GM12878 (cell line): Measurements from ENCODE around the gene TCHP. TPM values are rescaled to one million over a fixed set of nuclear protein-coding genes. Genes with fewer than 3 reads are reported as not detected.

Experiments used
- BACH1 ChIP-seq: fragments of 450-650 bp; IDR thresholded peaks from 2 replicates; pipeline ENCODE4 v1.6.1; 2017; ENCODE audit warnings: mild to moderate bottlenecking, borderline replicate concordance
- BCLAF1 ChIP-seq: fragments of 450-650 bp; IDR thresholded peaks from 2 replicates; pipeline ENCODE4 v1.6.1; 2017; ENCODE audit warnings: antibody characterized with exemption, mild to moderate bottlenecking, moderate library complexity
- BRCA1 ChIP-seq: IDR thresholded peaks from 2 replicates; pipeline ENCODE4 v1.6.1; 2011; ENCODE audit warnings: low read depth, low read length, improper control_type of control experiment
- CREM ChIP-seq: IDR thresholded peaks from 2 replicates; pipeline ENCODE4 v1.6.1; 2014; ENCODE audit warnings: antibody characterized with exemption, low read depth
- EZH2 ChIP-seq: IDR thresholded peaks from 2 replicates; pipeline ENCODE4 v1.6.1; 2012; ENCODE audit warnings: low read depth, mild to moderate bottlenecking, control low read depth, inconsistent platforms, low read length, borderline replicate concordance; ENCODE audit not compliant: control insufficient read depth
- FOS ChIP-seq: IDR thresholded peaks from 3 replicates; pipeline ENCODE4 v1.6.1; 2011; ENCODE audit warnings: borderline replicate concordance; ENCODE audit not compliant: insufficient read length; ENCODE audit errors: extremely low read depth
- FOXM1 ChIP-seq: IDR thresholded peaks from 2 replicates; pipeline ENCODE4 v1.6.1; 2012; ENCODE audit warnings: low read depth, mild to moderate bottlenecking, inconsistent platforms, low read length, moderate library complexity
- HCFC1 ChIP-seq: fragments of 150-350 bp; IDR thresholded peaks from 2 replicates; pipeline ENCODE4 v1.6.1; 2014; ENCODE audit warnings: low read length
- IRF4 ChIP-seq: IDR thresholded peaks from 2 replicates; pipeline ENCODE4 v1.6.1; 2011; ENCODE audit warnings: low read depth, low read length
- KAT2A ChIP-seq: conservative IDR thresholded peaks from 2 replicates; pipeline ENCODE4 v1.6.1; 2011; ENCODE audit warnings: low read depth, low read length; ENCODE audit not compliant: control insufficient read depth
- KLF5 ChIP-seq: fragments of 450-650 bp; IDR thresholded peaks from 2 replicates; pipeline ENCODE4 v1.6.1; 2014; ENCODE audit warnings: mild to moderate bottlenecking; ENCODE audit not compliant: partially characterized antibody
- NBN ChIP-seq: fragments of 450-650 bp; IDR thresholded peaks from 2 replicates; pipeline ENCODE4 v1.6.1; 2016
- NFXL1 ChIP-seq: fragments of 450-650 bp; IDR thresholded peaks from 2 replicates; pipeline ENCODE4 v1.6.1; 2017; ENCODE audit warnings: antibody characterized with exemption, mild to moderate bottlenecking, borderline replicate concordance
- NFYA ChIP-seq: IDR thresholded peaks from 2 replicates; pipeline ENCODE4 v1.6.1; 2011; ENCODE audit warnings: low read depth, mild to moderate bottlenecking, low read length, improper control_type of control experiment, borderline replicate concordance
- RELA ChIP-seq: fragments of 450-650 bp; IDR thresholded peaks from 2 replicates; pipeline ENCODE4 v1.8.0; 2014; ENCODE audit warnings: borderline replicate concordance; ENCODE audit not compliant: partially characterized antibody
- REST ChIP-seq: IDR thresholded peaks from 2 replicates; pipeline ENCODE4 v1.6.1; 2012; ENCODE audit warnings: mild to moderate bottlenecking, low read depth, low read length
- RUNX3 ChIP-seq: IDR thresholded peaks from 2 replicates; pipeline ENCODE4 v1.6.1; 2012; ENCODE audit warnings: low read length, inconsistent platforms
- SMARCA5 ChIP-seq: fragments of 450-650 bp; IDR thresholded peaks from 2 replicates; pipeline ENCODE4 v1.6.1; 2017; ENCODE audit warnings: mild to moderate bottlenecking
- SPI1 ChIP-seq: IDR thresholded peaks from 2 replicates; pipeline ENCODE4 v1.6.1; 2011; ENCODE audit warnings: low read depth, mild to moderate bottlenecking, low read length, moderate library complexity, borderline replicate concordance; ENCODE audit not compliant: insufficient read depth
- SREBF2 ChIP-seq: IDR thresholded peaks from 2 replicates; pipeline ENCODE4 v1.6.1; 2012; ENCODE audit warnings: mild to moderate bottlenecking, low read length
- TARDBP ChIP-seq: IDR thresholded peaks from 2 replicates; pipeline ENCODE4 v1.6.1; 2016; ENCODE audit warnings: borderline replicate concordance
- ZBTB33 ChIP-seq: fragments of 450-650 bp; IDR thresholded peaks from 2 replicates; pipeline ENCODE4 v1.6.1; 2017; ENCODE audit warnings: mild to moderate bottlenecking
- ZNF384 ChIP-seq: IDR thresholded peaks from 2 replicates; pipeline ENCODE4 v1.6.1; 2012; ENCODE audit warnings: low read depth, mild to moderate bottlenecking, low read length, improper control_type of control experiment, borderline replicate concordance
- polyA plus RNA-seq, 11 experiments: library from polyadenylated mRNA; depleted of rRNA in 4 of 11; unstranded in 6 of 11; stranded (reverse) in 5 of 11; fragments of >200 nt; fragmentation: Nextera tagmentation in 4 of 11; fragmentation: Illumina TruSeq in 1 of 11; extraction: Ambion mirVana in 4 of 11; extraction: Trizol in 1 of 11; gene quantifications; 1 replicate in 1 of 11; 2 replicates in 10 of 11; pipeline versions ENCODE4 v1.2.1 to v1.2.3, GENCODE V29; 2011 to 2016; ENCODE audit warnings: inconsistent platforms in 2 of 11, missing spikeins in 2 of 11, low read depth in 1 of 11
- total RNA-seq, 4 experiments: library from RNA; depleted of rRNA in 3 of 4; stranded (reverse); fragments of >200 nt in 3 of 4; fragmentation: Illumina TruSeq in 1 of 4; extraction: Trizol in 1 of 4; gene quantifications; 2 replicates each; pipeline versions ENCODE4 v1.2.1 to v1.2.3, GENCODE V29; 2013 to 2021

The TCHP gene
- total and polyA plus RNA-seq, 10 of the 15 experiments (the other 5 are each of a cell fraction or from before 2014, with no cell fraction given): 4.8 to 18.6 (median 15.0) TPM

- peak; percentile 92; the same call in 1 of the 2 replicates for TF ChIP-seq SMARCA5
- no peak for TF ChIP-seq EZH2
- TF ChIP-seq NFYA: no peak
- TF ChIP-seq CREM: peak; percentile 82
- no peak for TF ChIP-seq BRCA1
- no peak for TF ChIP-seq TARDBP
- no peak for TF ChIP-seq SPI1
- no peak; the same call in 1 of the 2 replicates for TF ChIP-seq IRF4
- 0 out of 2 replicates have a peak, but pooled peaks have one; percentile 30 for TF ChIP-seq REST
- TF ChIP-seq RELA: peak; percentile 45
- TF ChIP-seq NFXL1: no peak
- no peak for TF ChIP-seq FOXM1
- no peak for TF ChIP-seq BACH1
- TF ChIP-seq FOS: no peak
- TF ChIP-seq RUNX3: peak; percentile 28
- TF ChIP-seq BCLAF1: no peak
- TF ChIP-seq ZNF384: no peak
- TF ChIP-seq KLF5: no peak
- peak; percentile 46; the same call in 1 of the 2 replicates for TF ChIP-seq HCFC1
- TF ChIP-seq ZBTB33: no peak
- TF ChIP-seq KAT2A: no peak
- TF ChIP-seq NBN: peak; percentile 59
- no peak for TF ChIP-seq SREBF2
Observed at GRCh38 chr12:109899783-109900751, at the start of gene TCHP (continued).
